ENCODE results near the gene ZNF799.
"Not testable (repeated sequence)": the region's sequence is repeated elsewhere in the genome, so short reads cannot be mapped to it uniquely, and the experiment has no call there.

ZNF799 gene

GRCh38 chr19:12362236-12362635 is 38.8 kb downstream of the ZNF799 start:
- DNase-seq = not testable (repeated sequence)

GRCh38 chr19:12353375-12353774 is 47.7 kb downstream of the ZNF799 start:
- DNase-seq = no peak

GRCh38 chr19:12350890-12351197 is 50.2 kb downstream of the ZNF799 start:
- DNase-seq = no peak

GRCh38 chr19:12350185-12350889 is 50.7 kb downstream of the ZNF799 start:
- no peak for DNase-seq

- DNase-seq = no peak
Measured at GRCh38 chr19:12346896-12347295, 54.2 kb downstream of the ZNF799 start.

GRCh38 chr19:12345197-12345596 is 55.9 kb downstream of the ZNF799 start:
- DNase-seq = no peak
